GM18861 (cell line): ENCODE results near the gene MAN2A1.
"Not testable (repeated sequence)": the region's sequence is repeated elsewhere in the genome, so short reads cannot be mapped to it uniquely, and the experiment has no call there.

Experiments used
- ATAC-seq: cut with Tn5 transposase; IDR thresholded peaks from one replicate; pipeline ENCODE4 v1.9.1; 2021; ENCODE audit not compliant: unreplicated experiment

MAN2A1 gene

DNA sequence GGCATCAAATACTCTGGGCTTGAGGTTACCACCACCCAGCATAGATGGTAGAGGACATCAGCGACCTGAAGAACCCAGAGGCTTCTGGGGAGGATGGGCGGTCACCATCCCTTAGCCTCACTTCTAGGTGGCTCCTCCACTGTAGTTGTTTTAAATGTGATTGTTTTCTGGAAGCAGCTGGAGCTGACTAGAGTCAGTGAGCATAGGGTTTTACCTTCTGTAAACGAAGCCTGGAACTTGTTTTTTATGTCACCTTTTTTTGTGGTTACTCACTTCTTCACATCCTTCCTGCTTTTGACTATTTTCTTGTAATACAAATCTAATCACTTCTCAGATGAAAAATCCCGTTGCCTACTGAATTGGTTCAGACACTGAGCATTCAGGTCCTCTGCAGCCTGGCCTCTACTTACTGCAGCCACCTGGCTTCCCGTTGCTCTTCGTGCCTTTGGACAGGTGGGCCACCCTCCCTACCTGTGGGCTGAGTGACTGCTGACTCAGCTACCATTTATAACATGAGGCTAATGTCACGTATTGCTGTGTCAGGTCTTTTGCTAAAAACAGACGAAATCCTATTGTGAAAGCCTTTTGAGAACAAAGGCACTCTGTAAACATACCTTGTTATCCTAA is 167.8 kb downstream of the MAN2A1 start:
- no peak for ATAC-seq

- ATAC-seq: no peak
Measured at GRCh38 chr5:109859537-109859936, 169.8 kb downstream of the MAN2A1 start.

DNA sequence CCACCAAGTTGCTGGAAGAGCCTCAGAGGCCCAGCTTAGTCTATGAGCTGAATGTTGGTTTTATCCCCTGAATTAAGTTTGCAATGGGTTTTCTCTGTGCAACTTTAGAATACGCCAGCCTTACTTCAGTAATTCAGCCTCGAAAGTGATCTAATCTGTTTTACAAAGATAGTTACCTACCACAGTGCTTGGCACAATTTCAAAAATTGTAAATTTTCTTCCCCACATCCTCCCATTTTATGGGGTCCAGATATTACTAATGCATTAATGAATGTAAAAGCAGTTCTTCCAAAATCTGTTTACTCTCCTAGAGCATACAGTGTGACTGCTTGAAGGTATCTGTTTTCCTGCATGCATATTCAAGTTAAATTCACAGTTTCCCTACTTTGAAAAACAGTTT is 172.6 kb downstream of the MAN2A1 start:
- no peak for ATAC-seq

DNA sequence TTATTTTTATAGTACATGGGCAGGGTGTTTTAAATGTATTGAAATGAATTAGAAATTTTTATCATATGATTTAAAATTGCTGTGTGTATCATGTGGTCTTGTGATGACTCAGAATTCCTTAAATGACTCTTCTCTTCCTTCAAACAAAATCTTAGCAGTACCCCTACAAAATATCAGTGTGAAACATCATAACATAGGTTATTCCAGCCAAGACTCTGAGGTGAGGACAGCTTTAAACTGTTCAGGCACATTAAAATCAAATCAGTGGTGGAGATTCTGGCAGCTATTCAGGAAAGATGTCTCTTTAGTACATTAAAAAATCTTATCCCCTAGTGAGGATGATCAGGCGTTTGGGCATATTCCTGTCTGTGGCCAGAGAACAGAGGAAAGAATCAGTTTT is 174.0 kb downstream of the MAN2A1 start:
- no peak for ATAC-seq

GRCh38 chr5:109865637-109866036 is 175.9 kb downstream of the MAN2A1 start:
- ATAC-seq: peak; percentile 58

GRCh38 chr5:109866051-109866450 is 176.3 kb downstream of the MAN2A1 start:
- ATAC-seq: no peak

GRCh38 chr5:109868737-109869136 is 179.0 kb downstream of the MAN2A1 start:
- no peak for ATAC-seq

GRCh38 chr5:109873687-109874086 is 184.0 kb downstream of the MAN2A1 start:
- no peak for ATAC-seq

GRCh38 chr5:109874108-109874507 is 184.4 kb downstream of the MAN2A1 start:
- ATAC-seq: no peak

GRCh38 chr5:109876030-109876725 is 186.5 kb downstream of the MAN2A1 start:
- no peak for ATAC-seq

- no peak for ATAC-seq
Measured at GRCh38 chr5:109876941-109877669, 187.4 kb downstream of the MAN2A1 start.

- ATAC-seq: no peak
Measured at GRCh38 chr5:109877670-109878045, 187.9 kb downstream of the MAN2A1 start.

GRCh38 chr5:109878887-109879286 is 189.2 kb downstream of the MAN2A1 start:
- no peak for ATAC-seq

DNA sequence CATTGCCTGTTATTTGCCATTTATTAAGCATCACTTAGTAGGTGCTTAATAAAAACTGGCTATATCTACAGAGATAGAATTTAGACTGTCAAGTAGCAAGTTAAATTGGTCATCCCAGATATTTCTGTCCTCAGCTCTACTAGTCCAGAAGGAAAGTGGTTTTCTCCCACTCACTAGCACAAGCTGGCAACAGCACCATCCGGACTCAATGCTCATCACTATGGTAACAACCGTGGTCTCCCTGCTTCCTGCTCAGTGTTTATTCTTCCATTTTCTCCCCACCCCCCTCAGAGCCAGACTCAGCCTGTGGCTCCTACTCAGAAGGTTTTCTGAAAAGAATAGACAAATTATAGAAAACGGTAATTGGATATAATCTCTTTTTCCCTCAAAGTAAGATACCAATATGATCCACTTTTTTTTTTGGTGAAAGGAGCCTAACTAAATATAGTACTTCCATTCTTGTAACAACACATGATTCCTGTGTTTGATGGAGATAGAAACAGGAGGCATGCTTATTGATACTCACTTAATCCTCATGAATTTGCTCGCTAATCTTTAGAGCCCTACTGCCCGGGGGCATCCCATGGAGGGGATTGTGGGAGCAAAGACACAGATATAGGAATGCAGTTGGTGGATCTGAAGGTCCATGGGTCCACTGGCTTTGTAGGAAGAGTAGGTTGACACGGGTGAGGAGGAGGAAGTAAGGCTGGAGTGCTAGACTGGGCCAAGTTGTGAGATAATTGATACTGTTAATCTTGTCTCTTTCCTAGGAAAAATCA is 191.4 kb downstream of the MAN2A1 start:
- no peak for ATAC-seq

DNA sequence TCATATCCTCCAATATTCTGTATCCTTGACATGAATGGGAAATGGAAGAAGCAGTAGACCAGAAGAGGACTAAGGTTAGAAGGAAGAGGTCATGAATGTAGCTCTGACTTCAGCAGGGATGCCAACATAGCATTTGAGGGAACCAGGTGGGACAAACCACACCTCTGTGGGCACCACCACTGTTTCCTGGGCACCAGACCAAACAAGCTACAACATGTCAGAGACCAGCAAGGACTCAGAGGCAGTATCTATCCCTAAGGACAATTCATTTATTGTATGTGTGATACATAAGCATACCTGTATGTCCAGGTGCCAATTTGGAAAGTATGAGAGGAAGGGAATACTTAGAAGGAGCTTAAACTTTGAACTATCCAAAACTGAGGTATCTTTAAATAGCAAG is 192.8 kb downstream of the MAN2A1 start:
- no peak for ATAC-seq

DNA sequence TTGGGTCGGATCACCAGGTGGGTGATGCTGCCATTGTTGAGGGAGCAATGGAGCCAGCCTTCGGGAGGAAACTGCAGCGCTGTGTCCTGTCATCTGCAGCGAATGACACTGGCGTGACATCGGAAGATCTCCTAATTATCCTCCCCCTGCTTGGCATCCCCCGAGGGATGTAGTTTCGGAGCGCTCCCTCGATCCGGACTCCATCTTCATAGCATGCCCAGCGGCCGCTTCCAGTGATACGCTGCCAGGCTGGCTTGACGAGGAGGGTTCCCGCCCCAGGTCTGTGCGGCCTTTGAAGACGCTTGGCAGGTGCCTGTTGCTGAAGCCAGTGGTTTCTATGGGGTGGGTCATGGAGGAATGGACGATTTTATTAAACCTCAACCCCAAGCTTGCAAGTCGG is 194.9 kb downstream of the MAN2A1 start:
- no peak for ATAC-seq

GRCh38 chr5:109885205-109885604 is 195.5 kb downstream of the MAN2A1 start:
- ATAC-seq: no peak

DNA sequence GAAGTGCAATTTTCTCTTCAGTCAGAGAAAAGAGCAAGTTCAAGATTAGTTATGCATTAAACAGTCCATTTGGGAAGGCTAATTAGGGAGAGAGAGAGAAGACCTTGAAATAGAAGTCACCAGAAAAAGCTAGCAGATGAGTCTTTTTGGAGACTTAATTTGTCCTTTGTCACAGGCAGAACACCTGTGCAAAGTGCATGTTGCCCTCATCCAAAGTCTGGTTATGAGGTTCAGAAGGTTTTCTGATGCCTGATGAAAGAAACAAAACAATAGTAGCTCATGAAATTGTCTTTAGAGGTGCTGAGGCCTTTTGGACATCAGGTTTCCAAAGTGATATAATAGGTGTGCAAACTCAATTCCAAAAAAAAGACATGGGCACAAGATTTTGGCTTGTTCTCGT is 199.3 kb downstream of the MAN2A1 start:
- no peak for ATAC-seq

DNA sequence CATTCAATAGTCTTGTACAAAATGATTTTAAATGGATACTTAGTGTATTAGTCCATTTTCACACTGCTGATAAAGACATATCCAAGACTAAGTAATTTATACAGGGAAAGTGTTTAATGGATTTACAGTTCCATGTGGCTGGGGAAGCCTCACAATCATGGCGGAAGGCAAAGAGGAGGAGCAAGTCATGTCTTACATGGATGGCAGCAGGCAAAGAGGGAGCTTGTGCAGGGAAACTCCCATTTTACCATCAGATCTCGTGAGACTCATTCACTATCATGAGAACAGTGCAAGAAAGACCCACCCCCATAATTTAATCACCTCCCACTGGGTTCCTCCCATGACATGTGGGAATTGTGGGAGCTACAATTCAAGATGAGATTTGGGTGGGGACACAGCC is 203.5 kb downstream of the MAN2A1 start:
- ATAC-seq: not testable (repeated sequence)

GRCh38 chr5:109898269-109899162 is 208.8 kb downstream of the MAN2A1 start:
- no peak for ATAC-seq

DNA sequence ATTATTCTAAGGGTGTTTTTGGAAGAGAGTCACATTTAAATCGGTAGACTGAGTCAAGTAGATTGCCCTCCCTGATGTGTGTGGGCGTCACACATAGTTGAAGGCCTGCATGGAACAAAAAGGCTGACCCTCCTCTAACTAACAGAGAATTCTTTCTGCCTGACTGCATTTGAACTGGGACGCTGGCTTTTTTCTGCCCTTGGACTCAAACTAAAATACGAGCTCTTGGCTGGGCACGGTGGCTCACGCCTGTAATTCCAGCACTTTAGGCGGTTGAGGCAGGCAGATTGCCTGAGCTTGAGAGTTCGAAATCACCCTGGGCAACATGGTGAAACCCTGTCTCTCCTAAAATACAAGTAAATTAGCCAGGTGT is 209.4 kb downstream of the MAN2A1 start:
- ATAC-seq: no peak
